Activated CD8-positive, alpha-beta memory T cell treated with anti-CD3 and anti-CD28 coated beads, Interleukin-2, amount 50 U/mL, for 1 hour (primary cell): Measurements from ENCODE around the gene IMPDH1.

Experiments
- DNase-seq: peaks from one replicate; pipeline ENCODE4 v3.0.0-alpha.2; 2020; ENCODE audit errors: extremely low read depth

Gene IMPDH1

DNA sequence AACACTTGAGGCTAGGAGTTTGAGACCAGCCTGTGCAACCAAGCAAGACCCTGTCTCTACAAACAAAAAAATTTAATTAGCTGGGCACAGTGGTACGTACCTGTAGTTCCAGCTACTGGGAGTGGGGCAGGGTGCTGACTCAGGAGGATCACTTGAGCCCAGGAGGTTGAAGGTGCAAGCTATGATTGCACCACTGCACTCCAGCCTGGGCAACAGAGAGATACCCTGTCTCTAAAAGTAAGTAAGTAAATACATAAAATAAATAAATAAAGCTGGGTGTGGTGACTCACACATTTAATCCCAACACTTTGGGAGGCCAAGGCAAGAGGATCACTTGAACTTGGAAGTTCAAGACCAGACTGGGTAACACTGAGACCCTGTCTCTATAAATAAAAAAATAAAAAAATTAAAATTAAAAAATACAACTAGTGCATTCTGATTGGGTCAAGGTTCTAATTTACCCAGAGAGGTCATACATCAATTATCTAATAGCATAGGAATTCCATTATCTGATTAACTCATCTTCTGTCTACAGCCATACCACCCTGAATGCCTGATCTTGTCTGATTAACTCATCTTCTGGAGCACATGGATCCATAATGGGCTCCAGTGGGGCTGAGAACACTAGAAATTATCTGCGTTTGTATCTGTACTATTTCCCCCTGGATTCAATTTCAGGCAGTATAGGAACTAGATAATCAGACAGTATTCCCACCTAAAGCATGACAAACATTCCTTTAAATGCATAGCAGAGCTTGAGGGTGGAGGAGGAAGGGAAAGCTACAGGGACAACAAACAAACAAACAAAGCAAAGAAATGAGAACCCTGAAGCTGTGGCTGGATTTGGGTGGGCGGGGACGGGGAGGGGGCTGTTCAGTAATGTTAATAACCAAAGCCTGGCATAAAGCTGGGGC is 24.9 kb upstream of the IMPDH1 start:
- no peak for DNase-seq

DNA sequence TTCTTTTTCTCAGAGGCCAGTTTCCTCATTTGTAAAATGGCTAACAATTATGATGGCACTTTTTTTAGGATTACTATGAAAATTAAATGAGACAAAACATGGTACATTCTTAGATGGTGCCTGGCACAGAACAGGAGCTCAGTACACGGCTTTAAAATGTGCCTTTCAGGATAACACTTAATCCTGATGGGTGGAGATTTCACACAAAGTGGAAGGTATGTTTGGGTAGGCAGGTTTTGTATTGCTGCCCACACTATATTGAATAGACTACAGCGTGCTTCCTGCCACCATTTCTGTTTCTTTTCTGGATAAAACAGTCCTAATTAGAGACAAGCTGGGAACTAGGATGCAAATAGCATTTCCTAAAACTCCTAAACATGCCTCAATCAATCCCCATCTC is 22.0 kb upstream of the IMPDH1 start:
- no peak for DNase-seq

DNA sequence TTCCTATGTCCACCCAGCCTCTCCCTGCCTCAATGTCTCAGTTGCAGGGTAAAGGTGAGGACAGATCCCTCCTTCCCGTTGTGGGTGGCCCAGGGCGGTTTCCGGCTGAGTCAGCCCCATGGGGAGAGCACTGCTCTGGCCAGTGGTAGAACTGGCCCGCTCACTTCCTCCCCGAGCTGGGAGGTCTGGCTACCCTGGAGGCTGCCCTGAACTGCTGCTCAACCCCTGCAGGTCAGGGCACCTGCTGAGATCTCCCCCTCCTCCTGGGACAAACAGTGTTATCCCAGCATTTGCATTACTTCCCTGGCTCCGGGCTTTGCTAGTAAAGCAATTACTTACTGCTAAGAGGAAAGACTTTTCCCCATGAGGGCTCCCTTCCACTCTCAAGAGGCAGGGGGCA is 21.4 kb upstream of the IMPDH1 start:
- DNase-seq = no peak

DNA sequence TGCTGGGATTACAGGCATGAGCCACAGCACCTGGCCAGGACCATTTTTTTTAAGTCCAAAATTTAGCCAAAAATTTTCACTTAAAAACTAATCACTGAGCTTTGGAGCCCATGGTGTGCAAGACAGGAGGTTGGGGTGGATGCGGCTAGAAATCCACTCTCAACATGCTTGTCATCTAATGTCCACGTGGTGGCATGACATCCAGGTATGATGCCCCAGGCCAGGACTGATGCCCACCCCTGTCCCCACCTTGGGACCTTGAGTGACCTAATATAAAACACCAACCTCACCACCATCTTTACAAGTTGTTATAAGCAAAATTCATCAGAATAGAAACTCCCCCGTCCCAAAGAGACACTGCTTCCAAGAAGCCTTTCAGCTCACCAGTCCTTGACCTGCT is 20.4 kb upstream of the IMPDH1 start:
- DNase-seq = no peak

DNA sequence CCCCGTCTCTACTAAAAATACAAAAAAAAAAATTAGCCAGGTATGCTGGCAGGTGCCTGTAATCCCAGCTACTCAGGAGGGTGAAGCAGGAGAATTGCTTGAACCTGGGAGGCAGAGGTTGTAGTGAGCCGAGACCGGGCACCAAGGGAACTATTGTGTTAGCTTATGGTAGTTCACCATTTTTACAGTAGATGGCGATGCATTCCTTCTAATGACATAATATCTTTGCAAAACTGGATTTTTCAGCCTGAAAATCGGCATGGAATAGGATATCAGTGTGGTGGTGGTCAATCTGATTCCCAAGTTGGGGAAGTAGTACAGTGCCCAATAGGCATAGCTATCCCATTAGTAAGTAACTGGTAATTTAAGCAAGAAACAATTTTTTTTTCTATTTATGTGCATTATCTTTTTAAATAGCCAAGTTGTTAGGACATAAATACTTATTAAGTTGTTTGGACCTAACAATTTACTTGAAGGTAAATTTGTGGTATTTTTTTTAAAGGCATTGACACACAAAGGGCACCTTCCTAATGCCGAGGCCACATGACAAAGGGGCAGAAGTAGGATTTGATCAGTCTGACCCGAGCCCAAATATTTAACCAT is 17.6 kb upstream of the IMPDH1 start:
- no peak for DNase-seq

DNA sequence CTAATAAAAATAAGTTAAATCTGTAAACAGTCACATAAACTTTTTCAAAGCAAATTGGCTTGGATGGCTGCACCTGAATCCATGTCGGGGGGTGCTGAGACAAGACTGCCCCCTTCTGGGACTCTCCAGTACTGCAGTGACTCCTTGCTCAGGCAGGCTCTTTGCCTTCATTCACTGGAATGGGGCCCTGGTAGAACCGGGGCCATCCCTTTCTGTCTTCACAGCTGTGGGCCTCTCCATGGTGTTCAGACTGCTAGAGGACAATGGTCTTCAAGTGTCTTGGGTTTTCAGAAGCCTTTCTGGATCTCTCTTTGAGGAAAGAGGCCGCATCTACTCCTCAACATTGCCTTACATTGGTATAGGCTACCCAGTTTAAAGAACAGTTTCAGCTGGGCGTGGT is 16.1 kb upstream of the IMPDH1 start:
- no peak for DNase-seq

DNA sequence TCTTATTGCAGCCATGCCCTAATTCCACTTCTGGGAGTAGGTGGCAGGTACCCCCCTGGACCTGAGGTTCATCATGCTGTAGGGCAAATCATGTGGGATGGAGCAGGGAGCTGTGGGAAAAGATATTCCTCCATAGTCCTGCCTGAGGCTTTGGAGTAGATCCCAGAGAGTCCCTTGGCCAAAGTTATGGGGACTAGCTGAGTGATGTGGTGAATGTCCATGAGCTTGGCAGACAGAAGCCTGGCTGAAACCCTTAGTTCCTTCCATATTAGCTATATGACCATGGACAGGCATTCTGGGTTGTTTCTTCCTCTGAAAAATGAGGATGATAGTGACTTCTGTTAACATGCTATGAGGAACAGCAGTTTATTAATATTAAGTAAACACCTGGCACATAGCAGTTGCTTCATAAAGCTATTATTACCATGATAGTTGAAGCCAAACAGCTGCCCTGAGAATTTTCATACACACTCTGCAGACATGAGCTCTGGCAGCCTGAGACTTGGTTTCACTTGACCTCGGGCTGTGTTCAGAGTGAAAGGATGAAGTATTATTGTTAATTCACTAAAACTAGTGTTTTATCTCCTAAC is 15.0 kb upstream of the IMPDH1 start:
- no peak for DNase-seq

DNA sequence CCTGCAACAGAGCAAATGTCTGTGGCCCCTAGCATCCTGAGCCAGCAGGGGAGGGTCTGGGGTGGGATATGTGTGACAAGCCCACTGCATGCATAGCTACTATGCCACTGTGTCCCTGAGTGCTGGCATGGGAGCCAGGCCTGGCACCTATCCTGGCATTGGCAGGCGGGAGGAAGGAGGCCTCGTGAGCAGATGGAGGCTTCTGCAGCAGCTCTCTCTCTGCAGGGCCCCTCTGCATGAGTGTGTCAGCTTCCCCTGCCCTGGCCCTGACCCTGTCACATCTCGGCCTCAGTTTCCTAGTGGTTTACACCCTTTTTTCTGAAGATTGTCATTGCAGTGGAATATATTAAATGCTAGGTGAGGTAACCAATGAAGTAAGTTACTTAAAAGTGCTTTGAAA is 13.1 kb upstream of the IMPDH1 start:
- no peak for DNase-seq

DNA sequence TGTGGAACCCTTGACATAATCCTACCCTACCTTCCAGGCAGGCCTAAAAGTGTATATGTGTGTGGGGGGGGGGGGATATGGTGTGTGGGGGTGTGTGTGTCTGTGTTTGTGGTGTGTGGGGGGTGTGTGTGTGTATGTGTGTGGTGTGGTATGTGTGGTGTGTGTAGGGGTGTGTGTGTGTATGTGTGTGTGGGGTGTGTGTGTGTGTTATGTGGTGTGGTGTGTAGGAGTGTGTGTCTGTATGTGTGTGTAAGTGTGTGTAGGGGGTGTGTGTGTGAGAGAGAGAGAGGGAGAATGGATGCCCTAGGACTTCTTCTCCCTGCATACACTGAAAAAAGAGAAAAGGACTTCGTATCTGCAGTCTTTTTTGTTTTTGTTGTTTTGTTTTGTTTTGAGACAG is 12.3 kb upstream of the IMPDH1 start:
- no peak for DNase-seq

DNA sequence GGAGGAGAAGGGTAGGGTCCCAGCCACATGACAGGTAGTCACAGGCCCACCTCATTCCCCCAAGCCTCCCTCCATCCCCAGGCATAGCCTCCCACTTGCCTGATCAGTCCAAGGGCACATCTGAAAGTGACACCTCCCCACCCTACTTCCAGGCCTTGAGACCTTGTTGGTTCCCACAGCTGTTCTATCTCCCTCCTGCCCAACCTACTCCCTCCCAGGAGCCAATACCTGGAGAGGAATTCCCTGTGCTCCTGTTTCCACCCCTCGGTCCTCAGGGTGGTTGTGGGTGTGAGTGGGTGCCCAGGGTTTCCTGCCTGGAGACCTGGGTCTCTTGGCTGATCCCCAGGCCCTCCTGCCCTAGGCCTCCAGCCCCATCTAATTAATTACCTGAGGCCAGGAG is 11.6 kb upstream of the IMPDH1 start:
- no peak for DNase-seq

DNA sequence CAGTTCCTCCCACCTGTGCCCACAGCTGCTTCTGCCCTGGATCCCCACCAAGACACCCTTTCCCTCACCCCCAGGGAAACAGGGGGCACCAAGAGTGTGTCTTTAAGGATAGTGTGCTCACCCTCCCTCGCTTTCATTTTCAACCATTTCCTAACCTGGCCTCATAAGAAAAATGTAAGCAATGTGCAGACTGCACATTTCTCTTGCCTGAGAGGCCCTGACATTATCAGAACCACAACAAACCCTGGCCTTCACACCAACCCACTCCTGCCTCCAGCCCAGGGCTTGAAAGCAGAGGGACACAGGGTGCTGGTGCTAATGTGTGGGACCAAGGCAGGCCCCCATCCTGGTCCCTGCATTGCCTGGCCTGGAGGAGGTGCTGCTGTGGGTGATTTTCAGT is 11.0 kb upstream of the IMPDH1 start:
- no peak for DNase-seq

DNA sequence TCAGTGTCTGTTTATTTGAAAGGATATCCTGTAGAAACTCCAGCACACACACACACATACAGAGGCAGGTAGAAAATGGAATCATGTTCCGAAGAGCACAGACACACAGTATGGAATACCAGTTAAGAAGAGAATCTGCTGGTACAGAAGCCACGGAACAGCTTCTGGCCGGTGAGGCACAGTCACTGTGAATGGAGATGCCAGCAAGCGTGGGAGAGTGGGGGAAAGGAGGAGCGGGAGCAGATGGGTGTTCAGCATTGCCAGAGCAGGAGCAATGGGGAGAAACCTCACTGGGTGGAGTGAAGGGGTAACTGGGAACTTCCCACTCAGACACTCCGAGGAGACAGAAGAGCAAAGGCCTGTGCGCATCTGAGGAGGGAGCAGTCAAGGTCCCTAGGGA is 9.5 kb upstream of the IMPDH1 start:
- no peak for DNase-seq

DNA sequence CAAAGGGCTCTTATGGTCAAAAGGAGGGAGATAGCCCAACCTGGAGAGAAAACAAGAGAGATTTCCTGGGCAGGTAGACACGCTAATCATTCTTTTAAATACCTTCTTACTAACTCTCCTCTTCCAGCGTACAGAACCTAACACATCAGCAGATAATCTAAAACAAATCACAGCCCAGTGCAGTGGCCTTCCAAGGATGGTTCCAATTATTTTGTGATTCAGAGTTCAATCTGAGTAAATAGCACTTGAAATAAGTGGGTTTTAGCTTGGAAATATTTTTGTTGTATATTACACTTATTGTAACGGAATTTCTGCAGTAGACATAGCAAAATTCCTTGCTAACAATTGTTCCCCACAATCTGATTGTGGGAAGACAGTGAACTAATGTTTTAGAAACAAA is 7.3 kb upstream of the IMPDH1 start:
- no peak for DNase-seq

DNA sequence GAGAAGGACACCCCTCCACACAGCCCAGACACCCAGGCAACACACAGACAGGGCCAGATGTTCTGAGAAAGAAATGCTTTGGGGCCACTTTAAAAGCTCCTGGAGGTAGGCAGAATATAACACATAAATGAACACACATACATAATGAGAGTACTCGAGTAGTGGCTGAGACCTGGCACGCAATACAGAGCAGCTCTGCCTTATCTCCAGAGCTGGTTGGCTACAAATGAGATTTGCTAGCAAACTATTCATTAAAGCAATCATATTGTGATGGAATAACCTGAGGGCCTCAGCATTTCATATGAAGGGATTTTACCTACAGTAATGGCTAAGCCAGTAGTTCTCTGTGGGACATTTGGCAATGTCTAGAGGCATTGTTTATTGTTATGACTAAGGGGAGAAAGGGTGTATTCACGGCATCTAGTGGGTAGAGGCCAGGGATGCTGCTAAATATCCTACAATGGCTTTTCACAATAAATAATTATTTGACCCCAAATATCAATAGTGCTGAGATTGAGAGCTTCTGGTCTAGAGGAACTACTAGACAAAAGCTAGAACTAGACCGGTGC is 5.5 kb upstream of the IMPDH1 start:
- DNase-seq = no peak

DNA sequence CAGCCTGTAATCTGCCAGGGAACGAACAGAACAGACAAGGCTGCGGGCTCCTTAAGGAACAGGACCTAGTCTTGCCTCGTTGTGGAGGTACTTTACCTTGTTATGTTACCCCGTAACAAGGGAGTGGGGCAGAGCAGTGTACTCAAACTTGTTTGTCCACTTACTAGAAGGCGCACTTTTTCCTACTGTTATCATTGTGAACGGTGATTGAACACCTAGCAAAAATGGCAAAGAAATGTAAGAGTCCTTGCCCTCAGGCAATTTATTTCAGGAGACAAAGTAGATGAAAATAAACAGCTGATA is 620 bp upstream of the IMPDH1 start:
- no peak for DNase-seq

DNA sequence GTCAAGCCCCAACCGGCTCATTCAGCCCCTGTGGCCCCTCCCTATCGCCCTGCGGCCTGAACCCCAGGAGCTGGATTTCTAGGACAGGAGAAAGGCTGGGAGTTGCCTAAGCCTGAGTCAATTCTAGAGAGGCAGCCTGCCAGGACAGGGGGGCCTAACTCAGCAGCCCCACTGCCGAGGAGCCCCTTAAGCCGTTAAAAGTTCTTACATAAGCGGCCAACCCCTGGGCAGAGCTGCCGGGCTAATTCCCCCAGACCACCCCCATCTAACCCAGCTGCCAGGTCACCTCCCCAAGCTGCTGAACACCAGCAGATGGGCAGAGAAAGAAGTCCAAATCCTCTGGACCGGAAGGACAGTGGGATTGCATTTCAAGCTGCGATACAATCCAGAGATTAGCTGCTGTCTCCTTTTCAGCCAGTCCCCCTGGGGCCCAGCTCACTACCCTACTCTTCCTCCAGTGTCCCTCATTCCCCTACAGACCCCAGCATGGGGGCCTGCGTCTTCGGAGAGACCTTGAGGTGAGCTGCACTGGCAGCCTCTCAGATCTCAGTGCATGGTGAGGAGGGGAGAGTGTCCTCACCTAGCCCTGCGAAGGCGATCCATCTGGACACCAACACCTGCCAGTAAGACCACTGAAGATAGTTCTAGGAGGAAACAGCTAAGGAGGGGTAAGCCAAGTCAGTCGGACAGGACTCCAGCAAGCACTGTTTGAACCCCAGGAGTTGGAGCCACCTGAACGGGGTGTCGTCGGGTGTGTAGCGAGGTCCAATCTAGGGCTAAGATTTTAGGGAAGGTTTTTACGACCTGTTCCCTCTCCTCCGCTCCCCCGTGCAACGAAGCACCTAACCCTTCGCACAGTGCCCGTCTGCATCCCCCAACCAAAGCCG is 830 bp downstream of the IMPDH1 start:
- no peak for DNase-seq

DNA sequence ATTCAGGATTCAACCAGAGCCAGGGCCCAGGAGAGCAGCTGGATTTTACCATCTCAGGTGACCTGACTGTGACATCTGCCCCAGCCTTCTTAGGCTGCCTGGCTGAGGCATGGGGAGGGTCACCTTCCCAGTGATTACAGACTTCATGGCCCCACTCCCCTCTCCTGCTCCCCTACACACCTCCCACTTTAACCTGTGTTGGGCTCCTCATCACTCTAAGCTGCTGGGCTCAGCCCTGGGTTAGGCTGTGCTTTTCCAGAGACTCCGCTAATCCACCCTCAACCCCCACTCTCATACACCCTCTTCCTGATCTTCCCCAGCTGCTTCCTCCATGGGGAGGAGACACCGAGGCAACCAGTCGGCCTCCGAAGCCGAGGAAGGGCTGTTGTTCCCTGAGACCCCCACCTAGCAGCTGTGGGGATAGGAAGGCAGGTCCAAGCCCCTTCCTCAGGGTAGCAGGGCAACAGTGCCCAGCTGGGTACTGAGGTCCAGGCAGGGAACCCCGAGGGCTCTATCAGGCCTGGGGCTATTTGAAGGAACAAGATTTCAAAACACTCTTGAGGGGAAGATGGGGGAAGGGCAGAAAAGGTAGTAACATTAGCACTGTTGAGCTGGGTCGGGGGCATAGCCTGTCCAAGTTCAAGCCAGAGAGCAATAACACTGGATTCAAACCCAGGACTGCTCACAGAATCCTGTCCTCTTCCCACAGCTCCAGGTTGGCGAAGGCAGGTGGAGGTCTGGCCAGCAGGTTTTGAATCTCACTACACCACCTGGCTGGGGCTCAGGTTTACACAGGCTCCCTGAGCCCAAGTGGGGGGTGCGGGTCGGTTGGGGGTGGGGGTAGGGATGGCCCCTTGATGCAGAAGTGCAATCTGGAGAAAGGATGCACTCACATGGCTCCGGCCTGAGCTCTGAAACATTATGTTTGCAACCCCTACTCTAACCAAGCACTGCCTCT is 1.8 kb downstream of the IMPDH1 start:
- no peak for DNase-seq

DNA sequence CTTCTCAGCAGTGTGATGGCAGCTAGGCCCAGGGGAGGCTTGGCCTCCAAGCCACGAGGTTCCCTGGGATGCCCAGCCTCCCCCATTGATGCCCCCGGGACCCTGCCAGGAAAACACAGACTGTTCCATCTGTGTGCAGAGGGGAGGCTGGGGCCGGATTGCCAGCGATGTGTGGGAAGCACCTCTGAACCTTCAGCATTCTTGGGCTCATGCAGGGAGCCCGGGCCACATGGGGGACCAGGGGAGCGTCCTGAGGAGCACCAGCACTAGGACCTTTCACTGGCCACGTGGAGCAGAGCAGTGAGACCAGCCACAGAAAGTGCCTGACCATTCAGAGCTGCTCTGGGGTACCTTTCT is 2.6 kb downstream of the IMPDH1 start:
- no peak for DNase-seq

DNA sequence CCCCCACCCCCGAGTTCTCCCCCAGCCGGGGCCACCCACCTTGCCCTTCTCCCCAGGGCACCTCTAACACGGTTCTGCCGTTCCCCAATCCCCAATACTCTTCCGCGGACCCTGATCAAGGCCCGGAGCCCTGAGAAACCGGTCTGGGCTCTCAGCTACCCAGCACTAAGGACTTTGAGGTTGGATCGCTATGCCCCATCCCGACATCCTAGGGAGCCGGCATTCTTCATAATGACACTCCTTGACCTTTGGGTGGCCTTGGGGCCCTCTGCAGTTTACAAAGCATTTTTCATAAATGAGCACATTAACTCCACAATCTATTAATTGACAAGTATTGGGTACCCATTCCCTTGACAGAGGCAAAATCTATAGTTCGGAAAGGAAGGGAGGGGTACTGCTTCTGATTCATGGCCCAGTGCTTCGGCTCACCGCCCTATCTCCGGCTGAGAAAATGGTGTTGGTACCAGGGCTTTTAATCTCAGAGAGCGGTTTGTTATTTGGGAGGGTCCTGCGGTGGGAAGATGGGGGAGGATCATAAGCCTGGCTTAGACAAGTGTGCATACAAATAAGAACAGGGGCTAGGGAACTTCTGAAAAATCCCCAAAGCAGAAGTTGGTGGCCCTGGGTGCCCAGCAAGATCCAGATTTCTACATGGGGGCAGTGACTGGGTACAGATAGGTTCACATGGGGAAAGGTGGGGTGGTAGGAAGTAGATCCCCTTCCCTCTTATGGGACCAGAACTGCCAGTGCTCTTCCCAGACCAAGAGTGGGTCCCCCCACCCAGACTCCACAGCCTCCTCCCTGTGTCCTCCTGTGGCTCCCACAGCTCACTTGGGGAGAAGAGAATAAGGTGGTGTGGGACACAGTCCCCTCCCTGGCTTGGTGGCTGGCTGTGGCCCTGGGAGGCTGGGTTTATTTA is 3.2 kb downstream of the IMPDH1 start:
- no peak for DNase-seq
